T-helper 1 cell treated with Interleukin-12 subunit alpha and Interleukin-12 subunit beta and Interleukin-4 antibody, amounts not matched to agents 30 μg/mL and 1 μg/mL, for 36 hours (primary cell): ENCODE data around the gene MYH7B.

ENCODE experiments used
- H3K27ac Mint-ChIP-seq: one replicate; pipeline ENCODE4 v1.8.0; 2021; ENCODE audit warnings: mild to moderate bottlenecking, mixed read lengths
- H3K27me3 Mint-ChIP-seq: one replicate; pipeline ENCODE4 v1.8.0; 2021; ENCODE audit warnings: low read depth, mixed read lengths
- H3K36me3 Mint-ChIP-seq: one replicate; pipeline ENCODE4 v1.8.0; 2021; ENCODE audit warnings: low read depth, mixed read lengths
- H3K4me1 Mint-ChIP-seq: one replicate; pipeline ENCODE4 v1.8.0; 2021; ENCODE audit warnings: low read depth, mixed read lengths
- H3K4me3 Mint-ChIP-seq: one replicate; pipeline ENCODE4 v1.8.0; 2021; ENCODE audit warnings: mild to moderate bottlenecking, moderate library complexity, mixed read lengths
- H3K9me3 Mint-ChIP-seq: one replicate; pipeline ENCODE4 v1.8.0; 2021; ENCODE audit warnings: mixed read lengths

The MYH7B gene

DNA sequence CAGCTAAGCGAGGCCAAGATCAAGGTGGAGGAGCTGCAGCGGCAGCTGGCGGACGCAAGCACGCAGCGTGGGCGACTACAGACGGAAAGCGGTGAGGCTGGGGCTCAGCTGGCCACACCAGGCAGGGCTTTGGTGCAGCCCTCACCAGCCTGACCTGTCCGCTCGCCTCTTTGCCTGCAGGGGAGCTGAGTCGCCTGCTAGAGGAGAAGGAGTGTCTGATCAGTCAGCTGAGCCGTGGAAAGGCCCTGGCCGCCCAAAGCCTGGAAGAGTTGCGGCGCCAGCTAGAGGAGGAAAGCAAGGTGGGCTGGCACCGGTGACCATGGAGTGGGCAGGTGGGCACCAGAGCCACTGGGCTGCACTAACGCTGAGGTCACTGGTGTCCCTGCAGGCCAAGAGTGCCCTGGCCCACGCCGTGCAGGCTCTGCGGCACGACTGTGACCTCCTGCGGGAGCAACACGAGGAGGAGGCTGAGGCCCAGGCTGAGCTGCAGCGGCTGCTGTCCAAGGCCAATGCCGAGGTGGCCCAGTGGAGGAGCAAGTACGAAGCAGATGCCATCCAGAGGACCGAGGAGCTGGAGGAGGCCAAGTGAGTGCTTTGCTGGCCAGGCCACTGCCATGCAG is 42.8 kb downstream of the MYH7B start:
- H3K27me3 Mint-ChIP-seq = no peaks in the 10 kb centered on the region
- no peak overlapping the region for H3K27ac Mint-ChIP-seq
- no peak overlapping the region for H3K4me3 Mint-ChIP-seq
- H3K36me3 Mint-ChIP-seq = peaks cover 16% of the 10 kb centered on the region
- no peaks in the 10 kb centered on the region for H3K9me3 Mint-ChIP-seq
- no peaks in the 10 kb centered on the region for H3K4me1 Mint-ChIP-seq

DNA sequence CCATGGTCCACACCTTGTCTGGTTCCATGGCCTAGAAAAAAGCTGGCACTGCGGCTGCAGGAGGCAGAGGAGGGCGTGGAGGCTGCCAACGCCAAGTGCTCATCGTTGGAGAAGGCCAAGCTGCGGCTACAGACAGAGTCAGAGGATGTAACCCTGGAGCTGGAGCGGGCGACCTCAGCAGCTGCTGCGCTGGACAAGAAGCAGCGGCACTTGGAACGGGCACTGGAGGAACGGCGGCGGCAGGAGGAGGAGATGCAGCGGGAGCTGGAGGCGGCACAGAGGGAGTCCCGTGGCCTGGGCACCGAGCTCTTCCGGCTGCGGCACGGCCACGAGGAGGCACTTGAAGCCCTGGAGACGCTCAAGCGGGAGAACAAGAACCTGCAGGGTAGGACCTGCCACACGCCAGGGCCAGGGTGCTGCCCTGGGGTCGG is 43.4 kb downstream of the MYH7B start:
- Mint-ChIP-seq H3K27me3 (no peaks in the 10 kb centered on the region), H3K4me1 (no peaks in the 10 kb centered on the region), H3K4me3 (no peak overlapping the region), H3K36me3 (peaks cover 16% of the 10 kb centered on the region), H3K27ac (no peak overlapping the region), H3K9me3 (no peaks in the 10 kb centered on the region)

- Mint-ChIP-seq H3K36me3 (peaks cover 18% of the 10 kb centered on the region), H3K27ac (no peak overlapping the region), H3K4me3 (no peak overlapping the region), H3K27me3 (no peaks in the 10 kb centered on the region), H3K9me3 (no peaks in the 10 kb centered on the region), H3K4me1 (no peaks in the 10 kb centered on the region)
Measured at GRCh38 chr20:34999782-35000181, 44.1 kb downstream of the MYH7B start.

GRCh38 chr20:35000311-35000921 is 44.7 kb downstream of the MYH7B start:
- H3K36me3 Mint-ChIP-seq = peaks cover 18% of the 10 kb centered on the region
- H3K27ac Mint-ChIP-seq = no peak overlapping the region
- no peak overlapping the region for H3K4me3 Mint-ChIP-seq

GRCh38 chr20:35000922-35001595 is 45.4 kb downstream of the MYH7B start:
- no peak overlapping the region for H3K27ac Mint-ChIP-seq
- no peaks in the 10 kb centered on the region for H3K9me3 Mint-ChIP-seq
- H3K4me3 Mint-ChIP-seq = no peak overlapping the region
- no peaks in the 10 kb centered on the region for H3K4me1 Mint-ChIP-seq
- H3K36me3 Mint-ChIP-seq = peaks cover 17% of the 10 kb centered on the region
- H3K27me3 Mint-ChIP-seq = no peaks in the 10 kb centered on the region

More at GRCh38 chr20:35000311-35000921, 44.7 kb downstream of the MYH7B start:
- Mint-ChIP-seq H3K9me3 (no peaks in the 10 kb centered on the region), H3K4me1 (no peaks in the 10 kb centered on the region), H3K27me3 (no peaks in the 10 kb centered on the region)

DNA sequence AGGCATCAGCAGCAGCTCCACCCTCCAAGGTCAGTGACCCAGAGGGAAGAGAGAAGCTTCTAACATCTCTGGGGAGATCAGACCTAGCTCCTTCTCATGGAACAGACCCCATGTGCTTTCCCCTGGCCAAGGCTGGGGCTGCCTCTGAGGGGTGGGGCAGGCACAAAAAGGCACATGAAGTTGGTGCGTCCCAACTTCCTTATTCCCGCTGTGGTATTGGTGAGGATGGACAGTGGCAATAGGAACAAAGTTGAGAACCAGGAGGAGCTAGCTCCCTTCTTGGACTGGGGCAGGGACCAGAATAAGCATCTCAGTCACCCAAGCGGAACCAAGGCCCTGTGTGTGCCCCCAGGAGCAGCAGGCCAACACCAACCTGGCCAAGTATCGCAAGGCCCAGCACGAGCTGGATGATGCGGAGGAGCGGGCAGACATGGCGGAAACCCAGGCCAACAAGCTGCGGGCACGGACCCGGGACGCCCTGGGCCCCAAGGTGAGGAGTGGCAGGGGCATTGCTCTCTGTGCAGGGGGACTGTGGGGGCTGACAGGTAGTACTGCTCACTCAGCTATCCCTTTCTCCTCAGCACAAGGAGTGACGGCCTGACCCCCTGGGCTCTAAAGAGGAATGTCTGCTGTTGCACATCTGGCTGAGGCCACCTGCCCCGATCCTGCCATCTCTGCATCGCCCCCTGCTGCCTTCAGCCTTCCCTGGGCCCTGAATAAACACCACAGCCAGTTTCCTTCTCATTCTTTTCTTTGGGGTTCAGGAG is 46.1 kb downstream of the MYH7B start:
- Mint-ChIP-seq H3K4me1 (no peaks in the 10 kb centered on the region), H3K4me3 (no peak overlapping the region), H3K27me3 (no peaks in the 10 kb centered on the region), H3K36me3 (peaks cover 17% of the 10 kb centered on the region), H3K27ac (no peak overlapping the region), H3K9me3 (no peaks in the 10 kb centered on the region)

DNA sequence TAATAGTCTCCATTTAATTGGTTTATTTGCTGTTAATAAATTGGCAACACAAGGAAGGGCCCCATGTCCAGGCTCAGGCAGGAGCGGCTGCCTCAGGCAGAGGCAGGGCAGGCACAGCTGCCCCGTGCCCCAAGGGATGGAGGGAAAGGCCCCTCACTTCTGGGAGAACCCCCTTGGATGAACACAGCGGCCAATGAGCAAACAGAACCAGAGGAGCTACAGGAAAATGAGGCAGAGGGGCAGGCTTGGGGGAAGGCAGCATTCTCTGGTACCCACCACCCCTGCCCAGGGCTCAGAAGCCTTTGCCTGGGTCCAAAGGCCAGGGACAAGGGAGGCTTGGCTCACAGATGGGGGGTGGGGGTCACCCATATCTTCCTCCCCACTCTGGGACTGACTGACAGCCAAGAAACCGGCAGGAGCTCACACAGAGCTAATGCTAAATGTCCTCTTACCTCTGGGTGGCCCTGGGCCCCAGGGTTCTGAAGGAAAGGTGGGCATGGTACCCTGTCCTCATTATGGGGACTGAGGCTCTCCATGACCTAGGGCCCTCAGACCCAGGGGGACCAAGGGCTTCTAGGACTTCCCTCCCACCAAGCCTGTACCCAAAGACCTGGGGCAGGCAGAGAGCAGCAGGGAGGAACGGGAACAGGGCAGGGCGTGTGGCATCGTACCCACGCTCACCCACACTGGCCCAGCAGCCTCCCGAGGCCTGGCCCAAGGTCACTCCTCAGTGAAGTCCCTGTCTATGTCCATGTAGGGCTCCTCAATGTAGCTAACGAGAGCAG is 47.0 kb downstream of the MYH7B start:
- Mint-ChIP-seq H3K4me3 (no peak overlapping the region), H3K9me3 (no peaks in the 10 kb centered on the region), H3K27me3 (no peaks in the 10 kb centered on the region), H3K27ac (no peak overlapping the region), H3K4me1 (no peaks in the 10 kb centered on the region), H3K36me3 (peaks cover 19% of the 10 kb centered on the region)

DNA sequence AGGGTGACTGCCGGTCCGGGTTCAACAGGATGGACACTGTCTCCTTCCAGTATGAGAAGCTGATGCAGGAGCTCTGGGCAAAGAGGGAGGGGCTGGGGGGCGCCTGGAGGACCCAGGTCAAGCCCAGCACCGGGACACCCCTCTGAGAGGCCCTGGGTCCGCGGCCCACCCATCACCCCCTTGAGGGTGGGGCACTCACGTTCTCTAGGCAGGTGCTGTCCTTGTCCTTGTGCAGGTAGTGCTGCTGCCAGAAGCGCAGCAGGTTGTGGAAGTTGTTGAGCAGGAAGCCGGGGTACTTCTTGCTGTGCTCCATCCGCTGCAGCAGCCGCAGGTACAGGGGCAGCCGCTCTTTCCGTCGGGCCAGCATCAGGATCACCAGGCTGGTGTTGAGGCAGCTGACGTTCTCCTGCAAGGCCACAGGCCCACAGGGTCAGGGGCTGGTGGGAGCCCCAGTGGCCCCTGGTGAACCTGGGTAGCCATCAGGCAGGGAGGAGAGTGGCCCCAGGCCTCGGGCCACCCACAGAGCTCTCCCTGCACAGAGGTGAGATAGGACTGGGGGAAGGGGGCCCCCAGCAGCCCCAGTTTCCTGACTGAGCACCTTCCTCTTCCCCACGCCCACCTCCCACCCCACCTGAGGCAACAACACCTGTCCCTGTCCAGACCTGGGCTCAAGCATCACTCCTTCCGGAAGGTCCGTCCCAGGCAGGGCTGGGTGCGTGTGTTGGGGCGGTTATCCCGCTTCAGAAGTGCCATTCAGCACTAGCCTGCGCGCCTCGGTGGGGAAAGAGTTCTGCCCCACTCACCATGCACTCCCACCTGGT is 47.8 kb downstream of the MYH7B start:
- Mint-ChIP-seq H3K9me3 (no peaks in the 10 kb centered on the region), H3K36me3 (peaks cover 18% of the 10 kb centered on the region), H3K4me3 (no peak overlapping the region), H3K4me1 (no peaks in the 10 kb centered on the region), H3K27ac (peak overlapping the region; percentile 49), H3K27me3 (no peaks in the 10 kb centered on the region)

- H3K4me1 Mint-ChIP-seq = no peaks in the 10 kb centered on the region
- H3K27me3 Mint-ChIP-seq = no peaks in the 10 kb centered on the region
- peak overlapping the region; percentile 49 for H3K27ac Mint-ChIP-seq
- no peak overlapping the region for H3K4me3 Mint-ChIP-seq
- H3K9me3 Mint-ChIP-seq = no peaks in the 10 kb centered on the region
- H3K36me3 Mint-ChIP-seq = peaks cover 22% of the 10 kb centered on the region
Measured at GRCh38 chr20:35004051-35004725, 48.5 kb downstream of the MYH7B start.

DNA sequence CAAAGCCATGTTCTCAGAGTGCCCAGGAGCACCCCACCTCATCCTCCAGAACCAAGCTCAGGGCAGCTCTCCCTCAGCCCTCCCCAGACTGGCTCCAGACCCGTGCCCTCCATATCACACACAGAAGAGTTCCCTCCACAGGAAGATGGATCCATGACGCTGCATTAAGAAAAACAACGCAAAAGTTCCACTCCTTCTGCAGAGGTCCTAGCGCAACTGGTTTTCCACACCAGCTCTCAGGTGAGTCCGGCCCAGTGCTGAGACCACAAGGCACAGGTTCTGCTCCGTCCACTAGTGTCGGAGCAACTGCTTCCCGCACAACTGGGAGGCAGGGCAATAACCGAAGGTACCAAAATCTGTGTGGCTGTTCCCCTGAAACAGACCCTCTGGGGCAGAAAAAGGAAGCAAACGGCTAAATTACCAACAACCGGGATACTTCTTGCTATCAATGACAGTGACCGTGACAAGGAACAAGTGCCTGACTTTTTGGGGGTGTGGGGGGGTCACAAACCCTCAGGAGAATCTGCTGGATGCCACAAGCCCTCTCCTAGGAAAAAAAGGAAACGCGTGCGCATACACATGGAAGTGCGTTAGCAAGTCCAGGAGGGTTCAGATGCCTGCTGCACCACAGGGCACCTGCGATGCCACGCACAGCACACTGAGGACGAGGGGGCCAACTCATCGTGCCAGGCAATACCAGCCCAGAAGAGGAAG is 49.2 kb downstream of the MYH7B start:
- H3K36me3 Mint-ChIP-seq = peaks cover 21% of the 10 kb centered on the region
- no peaks in the 10 kb centered on the region for H3K27me3 Mint-ChIP-seq
- no peaks in the 10 kb centered on the region for H3K4me1 Mint-ChIP-seq
- H3K27ac Mint-ChIP-seq = no peak overlapping the region
- no peak overlapping the region for H3K4me3 Mint-ChIP-seq
- H3K9me3 Mint-ChIP-seq = no peaks in the 10 kb centered on the region
